ENCODE measurements around the gene HNRNPF.

GRCh38 chr10:43343126-43343525, 65.9 kb downstream of the HNRNPF start:
- no peak for TF ChIP-seq CTCF (conservative IDR thresholded peaks at IDR 0.05 in 1 of 2, IDR thresholded peaks at IDR 0.05 in 1 of 2; ENCODE audit: extremely low read depth in 1 of 2, insufficient read depth in 1 of 2, low read depth in 1 of 2, low read length in 2 of 2)
- no peak for TF ChIP-seq EZH2 (IDR thresholded peaks at IDR 0.05; ENCODE audit: borderline replicate concordance, low read length)
